Activated CD4-positive, alpha-beta T cell treated with anti-CD3 and anti-CD28 coated beads for 36 hours (primary cell): Measurements from ENCODE around the gene DRP2. TPM values are rescaled to one million over a fixed set of nuclear protein-coding genes. Genes with fewer than 3 reads are reported as not detected.

Experiments used
- ATAC-seq: fragments of 200-7000 bp; cut with Tn5 transposase; one replicate; pipeline ENCODE4 v1.10.0; 2021; ENCODE audit warnings: mild to moderate bottlenecking, moderate library complexity
- CTCF ChIA-PET: fragments of 350-600 bp; sonication (Branson Sonifier 250); formaldehyde crosslinking; loops from one replicate; lab custom pipeline; 2021; ENCODE audit warnings: antibody characterized with exemption; lab: Charles Lee
- POLR2A ChIA-PET: fragments of 350-600 bp; sonication (Branson Sonifier 250); formaldehyde crosslinking; loops from one replicate; lab custom pipeline; 2021; ENCODE audit warnings: antibody characterized with exemption, inconsistent platforms; lab: Charles Lee
- DNase-seq: peaks from one replicate; pipeline ENCODE4 v3.0.0-alpha.2; 2020
- H3K27ac Mint-ChIP-seq: one replicate; pipeline ENCODE4 v1.8.0; 2021; ENCODE audit warnings: mixed read lengths
- H3K27me3 Mint-ChIP-seq: one replicate; pipeline ENCODE4 v1.8.0; 2021; ENCODE audit warnings: mixed read lengths
- H3K36me3 Mint-ChIP-seq: one replicate; pipeline ENCODE4 v1.8.0; 2021; ENCODE audit warnings: low read depth, mixed read lengths
- H3K4me1 Mint-ChIP-seq: one replicate; pipeline ENCODE4 v1.8.0; 2021; ENCODE audit warnings: mixed read lengths
- H3K4me3 Mint-ChIP-seq: one replicate; pipeline ENCODE4 v1.8.0; 2021; ENCODE audit warnings: mild to moderate bottlenecking, moderate library complexity, mixed read lengths
- H3K9me3 Mint-ChIP-seq: one replicate; pipeline ENCODE4 v1.8.0; 2021; ENCODE audit warnings: low read depth, mixed read lengths
- intact Hi-C, 2 experiments: fragments of 100-400 bp; cut with DNase I in 1 of 2; cut with micrococcal nuclease in 1 of 2; formaldehyde crosslinking; loops; one replicate each; pipeline versions ENCODE4 v1.14.2 to v1.15.1; 2022 to 2024; cut with DNase I, micrococcal nuclease
- total RNA-seq, 2 experiments: library from RNA; stranded (reverse); gene quantifications; one replicate each; pipeline ENCODE4 v1.2.3, GENCODE V29; 2021

Gene DRP2
- total RNA-seq, 2 experiments from 2014 or later = 0.66 to 0.79 TPM

GRCh38 chrX:101208152-101208905 is 11.3 kb upstream of the DRP2 start:
- ChIA-PET CTCF (no interaction called here), POLR2A (no interaction called here)
- DNase-seq (peak; percentile 4), ATAC-seq (peak; percentile 68)
- H3K27me3 Mint-ChIP-seq = no peaks in the 10 kb centered on the region
- no peak overlapping the region for H3K27ac Mint-ChIP-seq
- H3K4me1 Mint-ChIP-seq = peaks cover 16% of the 10 kb centered on the region
- no peak overlapping the region for H3K4me3 Mint-ChIP-seq
- no peaks in the 10 kb centered on the region for H3K36me3 Mint-ChIP-seq
- intact Hi-C loops = loop anchor here (5.0 kb wide), 4 partner anchors 79 to 376 kb away; partner anchors contain the start of gene TRMT2B (in 1 of the 2)
- H3K9me3 Mint-ChIP-seq = no peaks in the 10 kb centered on the region

GRCh38 chrX:101210630-101211029 is 9.0 kb upstream of the DRP2 start:
- Mint-ChIP-seq H3K4me1 (peaks cover 16% of the 10 kb centered on the region), H3K27ac (no peak overlapping the region), H3K36me3 (no peaks in the 10 kb centered on the region), H3K27me3 (no peaks in the 10 kb centered on the region), H3K4me3 (no peak overlapping the region), H3K9me3 (no peaks in the 10 kb centered on the region)
- DNase-seq (no peak), ATAC-seq (no peak)
- intact Hi-C loops = no loop called here
- CTCF ChIA-PET = interaction anchor here (0.7 kb wide), 1 partner anchor 21 kb away, joined by 3 read pairs; no protein-coding TSS in a partner anchor
- POLR2A ChIA-PET = no interaction called here

- H3K9me3 Mint-ChIP-seq = no peaks in the 10 kb centered on the region
- H3K4me3 Mint-ChIP-seq = no peak overlapping the region
- DNase-seq = no peak
- no peaks in the 10 kb centered on the region for H3K36me3 Mint-ChIP-seq
- no peak for ATAC-seq
- no peaks in the 10 kb centered on the region for H3K27me3 Mint-ChIP-seq
- intact Hi-C loops = no loop called here
- no peak overlapping the region for H3K27ac Mint-ChIP-seq
- ChIA-PET POLR2A (no interaction called here), CTCF (interaction anchor here (0.6 kb wide), 2 partner anchors 154 to 580 kb away, joined by 3 to 4 read pairs; no protein-coding TSS in a partner anchor)
- H3K4me1 Mint-ChIP-seq = peaks cover 10% of the 10 kb centered on the region
These were observed 1.9 kb upstream of the DRP2 start for GRCh38 chrX:101217689-101218088.

- peak; percentile 16 for DNase-seq
- H3K4me1 Mint-ChIP-seq = peaks cover 10% of the 10 kb centered on the region
- no peak for ATAC-seq
- no peaks in the 10 kb centered on the region for H3K27me3 Mint-ChIP-seq
- ChIA-PET POLR2A (interaction anchor here (0.6 kb wide), 1 partner anchor 9 kb away, joined by 3 read pairs; no protein-coding TSS in a partner anchor), CTCF (no interaction called here)
- H3K27ac Mint-ChIP-seq = no peak overlapping the region
- H3K4me3 Mint-ChIP-seq = no peak overlapping the region
- H3K9me3 Mint-ChIP-seq = no peaks in the 10 kb centered on the region
- no peaks in the 10 kb centered on the region for H3K36me3 Mint-ChIP-seq
- intact Hi-C loops = no loop called here
These were observed 319 bp downstream of the DRP2 start for GRCh38 chrX:101219864-101220346.

GRCh38 chrX:101220662-101221260 is 1.2 kb downstream of the DRP2 start:
- Mint-ChIP-seq H3K4me3 (no peak overlapping the region), H3K4me1 (peaks cover 10% of the 10 kb centered on the region), H3K27ac (no peak overlapping the region), H3K27me3 (no peaks in the 10 kb centered on the region), H3K36me3 (no peaks in the 10 kb centered on the region), H3K9me3 (no peaks in the 10 kb centered on the region)
- intact Hi-C loops = no loop called here
- POLR2A ChIA-PET = interaction anchor here (0.6 kb wide), 1 partner anchor 8 kb away, joined by 3 read pairs; no protein-coding TSS in a partner anchor
- CTCF ChIA-PET = interaction anchor here (0.6 kb wide), 1 partner anchor 290 kb away, joined by 3 read pairs; no protein-coding TSS in a partner anchor
- ATAC-seq (no peak), DNase-seq (no peak)

- ATAC-seq (no peak), DNase-seq (no peak)
- H3K4me3 Mint-ChIP-seq = no peak overlapping the region
- H3K36me3 Mint-ChIP-seq = no peaks in the 10 kb centered on the region
- CTCF ChIA-PET = interaction anchor here (0.5 kb wide), 1 partner anchor 204 kb away, joined by 3 read pairs; no protein-coding TSS in a partner anchor
- peaks cover 10% of the 10 kb centered on the region for H3K4me1 Mint-ChIP-seq
- intact Hi-C loops = no loop called here
- no peaks in the 10 kb centered on the region for H3K9me3 Mint-ChIP-seq
- no peaks in the 10 kb centered on the region for H3K27me3 Mint-ChIP-seq
- POLR2A ChIA-PET = no interaction called here
- H3K27ac Mint-ChIP-seq = no peak overlapping the region
These were observed 3.6 kb downstream of the DRP2 start for GRCh38 chrX:101223226-101223625.

- no peak for ATAC-seq
- POLR2A ChIA-PET = interaction anchor here (0.6 kb wide), 1 partner anchor 9 kb away, joined by 3 read pairs; no protein-coding TSS in a partner anchor
- H3K27ac Mint-ChIP-seq = no peak overlapping the region
These were observed 9.6 kb downstream of the DRP2 start for GRCh38 chrX:101229170-101229569.

GRCh38 chrX:101230636-101231035 is 11.1 kb downstream of the DRP2 start:
- DNase-seq (no peak), ATAC-seq (no peak)
- no peaks in the 10 kb centered on the region for H3K36me3 Mint-ChIP-seq
- no peaks in the 10 kb centered on the region for H3K4me1 Mint-ChIP-seq
- no peak overlapping the region for H3K4me3 Mint-ChIP-seq
- no peaks in the 10 kb centered on the region for H3K27me3 Mint-ChIP-seq
- H3K27ac Mint-ChIP-seq = no peak overlapping the region
- CTCF ChIA-PET = no interaction called here
- intact Hi-C loops = no loop called here
- POLR2A ChIA-PET = no interaction called here
- H3K9me3 Mint-ChIP-seq = no peaks in the 10 kb centered on the region

More at GRCh38 chrX:101229170-101229569, 9.6 kb downstream of the DRP2 start:
- DNase-seq = no peak
- intact Hi-C loops = no loop called here
- no peaks in the 10 kb centered on the region for H3K4me1 Mint-ChIP-seq
- H3K9me3 Mint-ChIP-seq = no peaks in the 10 kb centered on the region
- CTCF ChIA-PET = no interaction called here
- no peaks in the 10 kb centered on the region for H3K27me3 Mint-ChIP-seq
- no peak overlapping the region for H3K4me3 Mint-ChIP-seq
- H3K36me3 Mint-ChIP-seq = no peaks in the 10 kb centered on the region

- H3K27ac Mint-ChIP-seq = no peak overlapping the region
- POLR2A ChIA-PET = no interaction called here
- no peaks in the 10 kb centered on the region for H3K9me3 Mint-ChIP-seq
- H3K27me3 Mint-ChIP-seq = no peaks in the 10 kb centered on the region
- no peak overlapping the region for H3K4me3 Mint-ChIP-seq
- no peaks in the 10 kb centered on the region for H3K36me3 Mint-ChIP-seq
- no peak for ATAC-seq
- DNase-seq = no peak
- H3K4me1 Mint-ChIP-seq = no peaks in the 10 kb centered on the region
- intact Hi-C loops = no loop called here
- CTCF ChIA-PET = no interaction called here
These were observed 11.5 kb downstream of the DRP2 start for GRCh38 chrX:101231080-101231479.

GRCh38 chrX:101232316-101232715 is 12.7 kb downstream of the DRP2 start:
- Mint-ChIP-seq H3K36me3 (no peaks in the 10 kb centered on the region), H3K4me1 (no peaks in the 10 kb centered on the region), H3K27me3 (no peaks in the 10 kb centered on the region), H3K27ac (no peak overlapping the region), H3K9me3 (no peaks in the 10 kb centered on the region), H3K4me3 (no peak overlapping the region)
- intact Hi-C loops = no loop called here
- POLR2A ChIA-PET = no interaction called here
- CTCF ChIA-PET = no interaction called here
- no peak for DNase-seq
- no peak for ATAC-seq

- CTCF ChIA-PET = interaction anchor here (0.6 kb wide), 1 partner anchor 564 kb away, joined by 4 read pairs; no protein-coding TSS in a partner anchor
- intact Hi-C loops = no loop called here
- H3K9me3 Mint-ChIP-seq = no peaks in the 10 kb centered on the region
- no peaks in the 10 kb centered on the region for H3K36me3 Mint-ChIP-seq
- H3K27me3 Mint-ChIP-seq = no peaks in the 10 kb centered on the region
- H3K27ac Mint-ChIP-seq = no peak overlapping the region
- no peak overlapping the region for H3K4me3 Mint-ChIP-seq
- no peaks in the 10 kb centered on the region for H3K4me1 Mint-ChIP-seq
- POLR2A ChIA-PET = no interaction called here
- ATAC-seq (no peak), DNase-seq (no peak)
These were observed 17.5 kb downstream of the DRP2 start for GRCh38 chrX:101237041-101237440.
